GM18498 (cell line): ENCODE measurements around the gene LPGAT1.
A peak's percentile ranks its signal among the peaks of the same experiment; 100 is the strongest.

Experiments used
- ATAC-seq: cut with Tn5 transposase; IDR thresholded peaks from one replicate; pipeline ENCODE4 v1.9.1; 2021; ENCODE audit warnings: mild to moderate bottlenecking, moderate library complexity; ENCODE audit not compliant: unreplicated experiment

The LPGAT1 gene

GRCh38 chr1:211828584-211829342, 1.8 kb downstream of the LPGAT1 start:
- no peak for ATAC-seq

- ATAC-seq = no peak
Measured at GRCh38 chr1:211827051-211827450, 3.5 kb downstream of the LPGAT1 start.

- ATAC-seq = no peak
Measured at GRCh38 chr1:211825980-211826379, 4.6 kb downstream of the LPGAT1 start.

GRCh38 chr1:211822677-211823407, 7.7 kb downstream of the LPGAT1 start:
- no peak for ATAC-seq

GRCh38 chr1:211816586-211816985, 14.0 kb downstream of the LPGAT1 start:
- no peak for ATAC-seq

GRCh38 chr1:211814313-211814712, 16.2 kb downstream of the LPGAT1 start:
- no peak for ATAC-seq

- no peak for ATAC-seq
Measured at GRCh38 chr1:211813590-211813989, 17.0 kb downstream of the LPGAT1 start.

- no peak for ATAC-seq
Measured at GRCh38 chr1:211812584-211812983, 18.0 kb downstream of the LPGAT1 start.

GRCh38 chr1:211811848-211812247, 18.7 kb downstream of the LPGAT1 start:
- ATAC-seq = no peak

- ATAC-seq = no peak
Measured at GRCh38 chr1:211811126-211811525, 19.4 kb downstream of the LPGAT1 start.

- ATAC-seq = no peak
Measured at GRCh38 chr1:211808475-211808874, 22.1 kb downstream of the LPGAT1 start.

- ATAC-seq = no peak
Measured at GRCh38 chr1:211804915-211805314, 25.6 kb downstream of the LPGAT1 start.

GRCh38 chr1:211800925-211801607, 29.5 kb downstream of the LPGAT1 start:
- ATAC-seq = no peak

- no peak for ATAC-seq
Measured at GRCh38 chr1:211797994-211798393, 32.6 kb downstream of the LPGAT1 start.

- ATAC-seq = no peak
Measured at GRCh38 chr1:211791979-211792378, 38.6 kb downstream of the LPGAT1 start.

- no peak for ATAC-seq
Measured at GRCh38 chr1:211789641-211790464, 40.7 kb downstream of the LPGAT1 start.

GRCh38 chr1:211788626-211789025, 41.9 kb downstream of the LPGAT1 start:
- no peak for ATAC-seq

- no peak for ATAC-seq
Measured at GRCh38 chr1:211783897-211784296, 46.7 kb downstream of the LPGAT1 start.

GRCh38 chr1:211783266-211783665, 47.3 kb downstream of the LPGAT1 start:
- ATAC-seq = no peak

GRCh38 chr1:211781260-211781659, 49.3 kb downstream of the LPGAT1 start:
- ATAC-seq = peak; percentile 52

- no peak for ATAC-seq
Measured at GRCh38 chr1:211775170-211775569, 55.4 kb downstream of the LPGAT1 start.
